HG03064 (cell line): Measurements from ENCODE around the gene CT47A1.
"Not testable (repeated sequence)": the region's sequence is repeated elsewhere in the genome, so short reads cannot be mapped to it uniquely, and the experiment has no call there.

Source experiments
- ATAC-seq: cut with Tn5 transposase; IDR thresholded peaks from one replicate; pipeline ENCODE4 v1.9.1; 2021; ENCODE audit warnings: low read depth; ENCODE audit not compliant: unreplicated experiment

The CT47A1 gene

GRCh38 chrX:120985660-120986059 lies at the start of gene CT47A1:
TSS of gene CT47A1 (minus strand) at chrX:120985760. CDS start at chrX:120985529, 231 bp downstream.
- ATAC-seq, result not testable (repeated sequence)

DNA sequence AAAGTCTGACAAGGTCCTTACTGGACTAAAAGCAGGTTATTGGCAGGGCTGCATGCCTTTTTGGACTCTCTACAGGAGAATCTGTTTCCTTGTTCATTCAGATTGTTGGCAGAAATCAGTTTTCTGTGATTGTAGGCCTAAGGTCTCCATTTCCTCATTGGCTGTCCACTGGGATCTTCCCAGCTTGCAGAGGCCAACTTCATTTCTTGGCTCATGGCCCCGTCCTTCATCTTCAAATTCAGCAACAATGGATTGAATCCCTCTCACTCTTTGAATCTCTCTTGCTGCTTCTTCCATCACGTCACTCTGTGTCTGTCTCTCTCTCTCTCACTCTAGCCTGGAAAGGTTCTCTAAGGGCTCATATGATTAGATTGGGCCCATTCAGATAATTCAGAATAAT lies 47.0 kb upstream of the CT47A1 start:
- no peak for ATAC-seq

DNA sequence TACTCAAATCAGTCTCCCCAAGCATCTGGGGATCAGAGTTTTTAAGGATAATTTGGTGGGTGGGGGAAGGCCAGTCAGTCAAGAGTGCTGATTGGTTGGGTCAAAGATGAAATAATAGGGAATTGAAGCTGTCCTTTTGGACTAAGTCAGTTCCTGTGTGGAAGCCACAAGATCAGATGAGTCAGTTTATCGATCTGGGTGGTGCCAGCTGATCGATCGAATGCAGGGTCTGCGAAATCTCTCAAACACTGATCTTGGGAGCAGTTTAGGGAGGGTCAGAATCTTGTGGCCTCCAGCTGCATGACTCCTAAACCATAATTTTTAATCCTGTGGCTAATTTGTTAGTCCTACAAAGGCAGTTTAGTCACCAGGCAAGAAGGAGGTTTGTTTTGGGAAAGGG lies 44.5 kb upstream of the CT47A1 start:
- ATAC-seq, result no peak

DNA sequence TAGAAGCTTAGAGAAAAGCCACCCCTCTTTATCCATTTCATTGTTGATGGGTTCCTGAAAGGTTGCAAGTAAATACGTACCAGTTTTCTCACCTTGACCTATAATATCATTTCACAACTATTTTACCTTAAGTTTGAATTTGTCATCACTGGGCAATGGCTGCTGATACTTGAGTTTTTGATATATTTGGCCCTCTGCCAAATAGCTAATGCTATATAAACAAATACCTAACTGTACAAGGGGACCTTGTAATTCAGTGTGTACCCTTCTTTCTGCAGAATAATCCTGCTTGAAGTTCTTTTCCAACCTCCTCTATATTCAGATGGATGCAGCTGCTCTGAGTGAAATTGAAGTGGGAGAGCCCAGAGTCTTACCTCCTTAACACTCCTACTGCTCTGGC lies 42.9 kb upstream of the CT47A1 start:
- ATAC-seq, result no peak

- no peak for ATAC-seq
Observed at GRCh38 chrX:121014826-121015225, 29.3 kb upstream of the CT47A1 start.

- no peak for ATAC-seq
Observed at GRCh38 chrX:121013897-121014455, 28.4 kb upstream of the CT47A1 start.

DNA sequence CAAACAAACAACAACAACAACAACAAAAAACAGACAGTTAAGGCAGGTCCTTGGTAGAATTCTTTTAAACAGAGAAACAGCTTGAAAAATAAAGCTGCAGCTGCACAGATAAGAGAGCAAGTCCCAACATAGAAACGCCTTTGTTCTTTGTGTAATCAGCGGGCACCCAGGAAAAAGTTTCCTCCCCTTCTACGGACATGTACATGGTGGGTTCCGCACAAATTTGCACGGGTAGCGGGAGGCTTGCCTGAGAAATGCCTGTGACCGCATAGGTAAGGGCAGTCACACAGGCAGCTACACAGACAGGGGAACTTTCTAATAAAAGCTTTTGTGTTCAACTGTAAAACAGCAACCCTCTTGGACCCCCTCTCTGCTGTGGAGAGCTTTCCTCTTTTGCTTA lies 25.7 kb upstream of the CT47A1 start:
- ATAC-seq, result no peak

DNA sequence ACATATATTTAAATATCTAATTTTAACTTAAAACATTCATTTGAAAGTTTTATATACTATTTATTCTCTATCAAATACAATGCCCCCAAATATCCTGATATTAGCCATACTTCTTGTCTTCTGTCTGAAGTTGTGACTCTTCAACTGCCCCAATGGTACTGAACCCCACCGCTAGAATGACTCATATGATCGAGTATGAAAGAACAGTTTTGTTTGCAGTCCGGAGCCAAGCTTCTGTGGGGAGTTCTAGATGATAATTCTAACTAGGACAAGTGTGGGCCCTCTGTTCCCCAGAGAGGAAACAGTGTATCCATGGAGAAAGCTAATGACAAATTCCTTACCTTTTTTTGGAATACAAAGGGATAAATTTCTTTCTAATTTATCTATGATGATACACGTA lies 24.7 kb upstream of the CT47A1 start:
- no peak for ATAC-seq

DNA sequence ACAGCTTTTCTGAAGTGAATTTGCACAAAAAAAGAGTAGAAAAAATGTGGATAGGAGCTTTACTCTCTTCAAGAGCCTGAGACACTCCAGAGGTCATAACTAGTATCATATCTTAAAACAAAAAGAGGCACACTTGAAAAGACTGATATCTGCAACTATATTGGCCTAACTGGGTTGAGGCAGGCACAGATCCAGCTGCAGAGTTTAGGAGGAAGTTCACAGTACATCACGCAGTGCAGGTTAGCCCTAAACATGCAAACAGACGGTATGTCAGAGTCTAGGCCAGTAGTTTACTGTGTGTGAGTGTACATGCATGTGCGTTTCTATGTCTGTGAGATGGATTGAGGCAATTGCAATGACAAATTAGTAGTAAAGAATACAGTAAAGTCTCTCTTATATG lies 24.2 kb upstream of the CT47A1 start:
- no peak for ATAC-seq

DNA sequence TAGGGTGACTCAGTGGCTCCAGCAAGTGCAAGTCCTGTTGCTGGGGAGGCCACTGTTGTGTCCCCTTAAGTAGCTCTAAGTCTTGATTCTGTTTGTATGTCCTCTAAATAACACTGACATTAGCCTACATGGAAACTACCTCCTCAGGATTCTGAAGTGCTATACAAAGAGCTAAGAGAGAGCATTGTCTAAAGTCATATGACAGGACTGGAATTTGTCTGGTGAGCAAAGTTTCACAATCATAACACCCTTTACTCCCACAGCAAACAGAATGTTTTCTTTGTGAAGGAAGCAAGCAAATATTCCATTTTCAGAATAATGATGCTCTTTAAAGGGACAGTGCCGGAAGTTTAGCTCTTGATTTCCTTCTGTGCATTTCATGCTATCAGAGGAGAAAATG lies 23.4 kb upstream of the CT47A1 start:
- no peak for ATAC-seq

- ATAC-seq, result no peak
Observed at GRCh38 chrX:121000589-121000988, 15.0 kb upstream of the CT47A1 start.

DNA sequence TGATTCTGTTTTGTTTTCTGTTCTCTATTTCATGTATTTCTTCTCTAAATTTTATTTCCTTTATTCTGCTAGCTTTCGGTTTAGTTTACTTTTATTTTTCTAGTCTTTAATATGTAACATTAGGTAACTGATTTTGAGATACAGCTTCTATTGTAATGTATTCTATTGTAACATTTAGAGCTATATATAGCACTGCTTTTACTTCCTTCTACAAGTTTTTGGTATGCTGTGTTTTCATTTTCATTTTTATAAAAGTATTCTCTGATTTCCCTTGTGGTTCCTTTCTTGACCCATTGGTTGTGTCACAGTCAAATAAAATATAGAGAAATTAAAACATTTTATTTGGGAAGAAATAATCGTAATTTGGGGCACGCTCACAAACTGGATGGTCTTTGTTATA lies 13.9 kb upstream of the CT47A1 start:
- ATAC-seq, result no peak

GRCh38 chrX:120956500-120956899 lies 29.1 kb downstream of the CT47A1 start, which contains the start of gene CT47A7:
TSS of gene CT47A7 (minus strand) at chrX:120956600. CDS start at chrX:120956345, 255 bp downstream.
- ATAC-seq, result not testable (repeated sequence)
